GM21526 (cell line): ENCODE measurements around the gene DCDC2C.
A peak's percentile ranks its signal among the peaks of the same experiment; 100 is the strongest.

Source experiments
- ATAC-seq: cut with Tn5 transposase; IDR thresholded peaks from one replicate; pipeline ENCODE4 v1.9.1; 2021; ENCODE audit warnings: moderate library complexity; ENCODE audit not compliant: unreplicated experiment, low FRiP score

Gene DCDC2C

GRCh38 chr2:3708576-3708975, 5.2 kb downstream of the DCDC2C start:
- ATAC-seq: no peak

GRCh38 chr2:3709225-3709624, 5.8 kb downstream of the DCDC2C start:
- no peak for ATAC-seq

GRCh38 chr2:3712424-3712823, 9.0 kb downstream of the DCDC2C start:
- ATAC-seq: no peak

GRCh38 chr2:3712831-3713503, 9.6 kb downstream of the DCDC2C start:
- ATAC-seq: no peak

DNA sequence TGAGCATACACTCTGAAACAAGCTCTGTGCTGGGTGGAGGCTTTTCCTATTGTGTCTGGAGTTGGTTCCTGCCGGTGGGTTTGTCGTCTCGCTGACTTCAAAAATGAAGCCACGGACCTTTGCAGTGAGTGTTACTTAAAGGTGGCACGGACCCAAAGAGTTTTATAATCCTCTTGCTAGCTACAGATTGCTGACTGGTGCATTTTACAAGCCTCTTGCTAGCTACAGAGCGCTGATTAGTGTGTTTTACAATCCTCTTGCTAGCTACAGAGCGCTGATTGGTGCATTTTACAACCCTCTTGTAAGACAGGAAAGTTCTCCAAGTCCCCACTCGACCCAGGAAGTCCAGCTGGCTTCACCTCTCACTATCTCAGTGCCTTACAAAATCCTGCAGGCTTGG, 15.3 kb downstream of the DCDC2C start:
- no peak for ATAC-seq

DNA sequence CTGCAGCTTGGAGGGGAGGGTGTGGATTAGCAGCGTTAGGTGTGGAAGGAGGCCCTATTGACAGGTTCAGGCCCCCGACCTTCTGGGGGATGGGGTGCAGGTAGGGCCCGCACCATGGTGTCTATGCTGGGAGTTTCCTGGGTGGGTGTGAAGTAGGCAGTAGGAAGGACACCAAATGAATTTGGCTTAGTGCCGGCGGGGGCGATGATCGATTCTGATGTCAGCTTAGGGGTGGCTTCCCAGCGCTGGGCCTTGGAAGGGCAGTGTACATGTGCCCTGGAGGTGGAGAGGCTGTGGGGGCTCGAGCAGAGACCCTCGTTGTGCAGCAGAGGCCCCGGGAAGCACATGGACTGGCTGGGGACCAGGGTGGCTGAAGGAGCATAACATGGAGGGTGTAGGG, 21.6 kb downstream of the DCDC2C start:
- no peak for ATAC-seq

GRCh38 chr2:3725458-3726250, 22.3 kb downstream of the DCDC2C start:
- ATAC-seq: no peak

DNA sequence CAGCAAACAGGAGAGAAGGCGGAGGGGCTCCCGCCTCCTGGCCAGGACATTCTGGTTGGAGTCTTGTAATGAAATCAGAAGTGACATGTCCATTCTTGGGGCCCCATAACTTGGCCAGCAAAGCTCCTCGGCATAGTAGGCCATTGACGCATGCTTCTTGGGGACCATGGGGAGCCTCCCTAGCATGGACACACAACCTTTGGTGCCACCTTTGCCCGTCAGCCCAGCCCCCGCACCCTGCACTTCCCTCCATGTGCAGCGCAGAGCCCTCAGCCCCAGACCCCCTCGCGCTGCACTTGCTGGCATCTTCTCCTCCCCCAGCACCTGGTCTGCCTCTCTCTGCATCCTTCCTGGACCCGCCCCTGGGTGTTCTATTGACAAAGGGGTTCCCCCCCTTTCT, 23.1 kb downstream of the DCDC2C start:
- ATAC-seq: no peak

GRCh38 chr2:3727397-3728045, 24.1 kb downstream of the DCDC2C start:
- ATAC-seq: no peak

DNA sequence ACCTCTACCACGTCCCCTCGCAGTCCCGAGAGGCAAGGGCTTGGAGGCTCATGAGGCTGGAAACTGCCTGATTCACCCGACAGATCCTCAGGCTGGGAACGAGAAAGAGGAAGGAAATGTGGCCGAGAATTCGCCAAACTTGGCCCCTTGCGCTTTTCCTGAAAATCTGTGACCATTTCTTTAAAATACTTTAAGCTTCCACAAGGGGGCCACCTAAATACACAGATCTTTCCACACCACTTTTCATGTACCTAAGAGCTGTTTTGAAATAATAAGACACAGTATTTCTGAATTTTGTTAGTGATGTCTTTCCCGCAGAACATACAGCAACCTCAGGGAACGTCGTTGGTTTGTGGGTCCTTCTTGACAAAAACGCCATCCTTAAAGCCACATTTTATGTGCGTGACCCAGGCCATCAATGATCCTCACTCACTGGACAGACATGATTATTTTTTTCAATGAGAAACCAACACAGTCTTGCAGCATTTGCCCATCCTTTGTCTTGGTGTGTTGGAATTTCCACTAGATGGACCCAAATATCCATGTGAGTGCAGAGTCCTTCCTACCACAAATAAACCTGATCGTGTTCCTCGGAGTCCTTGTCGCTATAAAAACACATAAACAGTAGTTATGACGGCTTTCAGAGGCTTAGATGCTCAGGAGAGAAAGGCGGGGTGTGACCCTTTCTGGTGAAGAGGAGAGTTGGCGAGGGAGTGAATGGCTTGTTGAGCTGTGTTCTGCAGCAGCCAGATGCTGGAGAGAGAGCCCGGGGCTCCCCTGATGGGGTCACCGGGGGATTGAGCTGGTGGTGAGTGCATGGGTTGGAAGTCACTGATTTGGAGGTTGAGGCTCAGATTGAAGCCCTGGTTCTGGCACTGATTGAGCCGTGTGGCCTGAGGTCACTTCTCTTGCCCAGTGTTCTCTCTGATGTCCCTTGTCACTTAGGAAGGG, 25.0 kb downstream of the DCDC2C start:
- no peak for ATAC-seq

GRCh38 chr2:3729055-3729448, 25.7 kb downstream of the DCDC2C start:
- ATAC-seq: no peak

DNA sequence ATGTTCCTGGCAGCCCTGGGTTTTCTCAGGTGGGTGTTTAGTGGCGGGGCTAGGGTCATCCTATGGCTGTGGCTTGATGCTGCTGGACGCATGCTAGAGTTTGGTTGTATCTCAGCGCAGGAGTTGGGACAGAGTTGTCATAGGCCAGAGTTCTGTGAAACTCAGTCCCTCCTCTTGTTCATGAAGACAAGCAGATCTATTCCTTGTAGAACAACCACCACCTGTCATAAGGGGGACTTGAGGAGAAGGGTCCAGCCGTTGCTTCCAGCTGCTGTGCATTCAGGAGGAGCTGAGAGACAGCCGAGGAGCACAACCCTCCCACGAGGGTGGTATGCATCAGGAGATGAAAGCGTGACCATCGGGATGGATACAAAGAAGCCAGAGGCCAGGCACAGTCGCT, 26.4 kb downstream of the DCDC2C start:
- ATAC-seq: no peak

DNA sequence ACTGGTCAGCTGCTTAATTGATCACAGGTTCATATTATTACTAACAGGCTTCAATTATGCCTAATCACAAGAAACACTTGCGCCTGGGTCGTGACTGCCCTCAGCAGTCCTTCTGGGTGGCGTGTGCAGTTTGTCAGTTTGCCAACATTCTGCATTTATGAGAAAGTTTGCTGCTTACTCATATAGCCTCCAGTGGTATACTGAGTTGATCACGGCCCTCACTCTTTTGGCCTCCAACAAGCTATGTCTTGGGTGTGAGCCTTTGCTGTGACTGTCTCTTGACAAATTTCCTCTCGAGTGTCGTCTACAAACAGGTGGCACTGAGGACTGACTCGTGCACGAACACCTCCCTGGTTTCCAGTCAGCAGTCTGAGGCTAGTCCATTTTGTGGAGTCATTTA, 27.3 kb downstream of the DCDC2C start:
- no peak for ATAC-seq

DNA sequence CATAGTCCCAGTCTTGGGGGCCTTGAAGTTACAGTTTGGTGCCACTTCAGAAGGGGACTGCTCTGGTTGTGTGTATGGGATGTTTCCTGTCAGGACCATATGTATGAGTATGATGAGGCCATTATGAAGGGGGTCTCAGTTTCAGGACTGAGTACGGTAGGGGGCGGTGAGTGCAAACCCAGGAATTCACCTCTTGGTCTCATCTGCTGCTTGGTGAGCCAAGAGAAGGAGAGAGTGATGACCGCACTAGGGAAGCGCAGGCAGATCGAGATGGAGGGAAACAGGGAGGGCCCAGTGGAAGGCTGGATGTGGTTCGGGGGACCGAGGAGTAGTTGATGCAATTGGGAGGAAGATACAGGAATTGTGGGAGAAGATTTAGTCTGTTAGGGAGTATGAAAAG, 28.5 kb downstream of the DCDC2C start:
- ATAC-seq: no peak

DNA sequence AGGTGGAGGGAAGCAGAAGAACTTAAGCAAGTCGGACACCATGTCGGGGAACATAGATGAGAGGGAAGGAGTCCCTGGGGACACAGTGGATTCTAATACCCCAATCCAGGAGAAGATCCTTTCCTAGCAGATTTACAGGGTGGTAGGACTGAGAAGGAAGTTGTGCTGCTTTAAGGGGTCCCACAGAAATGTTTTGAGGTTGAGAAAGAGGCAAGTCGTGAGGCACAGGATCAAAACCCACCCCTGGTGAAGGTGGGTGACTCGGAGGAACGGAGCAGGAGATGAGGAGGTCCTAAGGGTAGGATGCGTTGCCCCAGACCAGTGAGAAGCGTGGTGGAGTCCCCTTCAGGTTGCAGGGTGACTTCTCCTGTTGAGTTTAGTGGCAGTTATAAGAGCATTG, 32.7 kb downstream of the DCDC2C start:
- no peak for ATAC-seq

- ATAC-seq: no peak
These were observed 33.8 kb downstream of the DCDC2C start for GRCh38 chr2:3737128-3737527.

DNA sequence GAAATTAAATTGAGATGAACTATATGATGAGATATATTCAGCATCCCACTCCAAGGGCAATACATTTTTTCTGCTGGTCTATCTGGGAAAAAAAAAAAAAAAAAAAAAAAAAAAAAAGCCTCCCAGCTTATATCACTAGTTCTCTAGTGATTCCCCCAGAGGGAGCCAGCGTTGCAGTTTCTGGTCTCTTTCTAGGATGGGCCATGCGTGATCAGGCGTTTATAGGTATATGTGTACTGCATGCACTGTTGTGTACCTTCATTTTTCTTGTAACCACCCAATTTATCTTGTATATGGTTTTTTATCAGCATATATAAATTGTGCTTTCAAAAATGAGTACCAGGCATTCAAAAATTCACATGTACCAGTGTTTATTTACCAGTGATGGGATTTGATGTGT, 35.1 kb downstream of the DCDC2C start:
- ATAC-seq: peak; percentile 75

DNA sequence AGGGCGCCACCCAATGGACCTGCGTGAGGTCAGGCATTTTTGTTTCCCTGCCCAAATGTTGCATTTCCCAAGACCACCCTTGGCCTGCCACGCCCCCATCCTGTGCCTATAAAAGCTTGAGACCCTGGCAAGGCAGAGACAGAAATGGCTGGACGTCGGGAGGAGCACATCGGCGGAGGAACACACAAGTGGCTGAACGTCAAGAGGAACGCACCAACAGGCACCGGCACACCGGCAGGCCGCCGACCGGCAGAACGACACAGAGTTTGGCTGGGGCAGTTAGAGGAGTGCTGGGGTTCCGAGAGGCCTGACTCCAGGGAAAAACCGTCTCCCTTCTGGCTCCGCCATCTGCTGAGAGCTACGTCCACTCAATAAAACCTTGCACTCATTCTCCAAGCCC, 35.9 kb downstream of the DCDC2C start:
- no peak for ATAC-seq

GRCh38 chr2:3741396-3741795, 38.0 kb downstream of the DCDC2C start:
- no peak for ATAC-seq

GRCh38 chr2:3741867-3742602, 38.7 kb downstream of the DCDC2C start:
- no peak for ATAC-seq
